ENCODE data around the gene SDCBP2. TPM values are rescaled to one million over a fixed set of nuclear protein-coding genes. Genes with fewer than 3 reads are reported as not detected.

SDCBP2 gene
- total RNA-seq, 6 experiments from 2014 or later = 2.0 to 43.3 (median 16.6) TPM

DNA sequence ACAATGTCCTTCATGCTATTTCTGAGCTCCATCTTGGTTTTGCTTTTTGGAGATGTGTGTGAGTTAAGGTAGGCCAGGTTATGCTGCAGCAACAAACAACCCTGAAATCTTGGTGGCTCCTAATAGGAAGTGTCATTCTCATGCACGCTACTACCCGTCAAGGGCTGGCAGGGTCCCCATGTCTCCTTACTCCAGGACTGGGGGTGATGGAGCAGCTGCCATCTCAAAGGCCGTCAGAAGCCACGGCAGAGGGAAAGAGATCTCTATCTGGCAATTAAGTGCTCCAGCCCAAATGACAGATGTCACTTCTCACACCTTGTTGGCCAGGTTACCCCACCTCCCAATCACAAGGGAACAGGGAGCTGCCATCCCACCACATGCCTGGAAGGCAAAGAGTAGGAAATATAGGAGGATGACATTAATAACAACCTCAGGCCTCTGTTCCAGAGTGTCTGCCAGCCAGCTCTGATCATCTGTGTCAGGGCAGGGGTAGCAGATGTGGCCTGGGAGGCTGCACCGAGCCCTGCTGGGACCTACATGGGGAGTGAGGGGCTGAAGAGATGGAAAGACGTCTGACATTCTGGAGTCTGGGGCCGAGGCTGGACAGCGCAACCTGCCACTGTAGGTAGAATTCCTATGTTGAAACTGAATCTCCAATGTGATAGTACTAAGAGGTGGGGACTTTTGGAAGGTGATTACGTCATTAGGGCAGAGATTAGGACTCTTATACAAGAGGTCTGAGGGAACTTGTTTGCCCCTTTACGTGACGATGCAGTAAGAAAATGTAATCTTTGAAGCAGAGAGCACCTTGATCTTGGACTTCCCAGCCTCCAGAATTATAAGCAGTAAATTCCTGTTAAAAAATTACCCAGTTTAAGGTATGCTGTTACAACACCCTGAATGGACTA, 4.8 kb upstream of the SDCBP2 start:
- no peak for TF ChIP-seq POLR2A (IDR thresholded peaks at IDR 0.05)
- TF ChIP-seq, protein P1, sequence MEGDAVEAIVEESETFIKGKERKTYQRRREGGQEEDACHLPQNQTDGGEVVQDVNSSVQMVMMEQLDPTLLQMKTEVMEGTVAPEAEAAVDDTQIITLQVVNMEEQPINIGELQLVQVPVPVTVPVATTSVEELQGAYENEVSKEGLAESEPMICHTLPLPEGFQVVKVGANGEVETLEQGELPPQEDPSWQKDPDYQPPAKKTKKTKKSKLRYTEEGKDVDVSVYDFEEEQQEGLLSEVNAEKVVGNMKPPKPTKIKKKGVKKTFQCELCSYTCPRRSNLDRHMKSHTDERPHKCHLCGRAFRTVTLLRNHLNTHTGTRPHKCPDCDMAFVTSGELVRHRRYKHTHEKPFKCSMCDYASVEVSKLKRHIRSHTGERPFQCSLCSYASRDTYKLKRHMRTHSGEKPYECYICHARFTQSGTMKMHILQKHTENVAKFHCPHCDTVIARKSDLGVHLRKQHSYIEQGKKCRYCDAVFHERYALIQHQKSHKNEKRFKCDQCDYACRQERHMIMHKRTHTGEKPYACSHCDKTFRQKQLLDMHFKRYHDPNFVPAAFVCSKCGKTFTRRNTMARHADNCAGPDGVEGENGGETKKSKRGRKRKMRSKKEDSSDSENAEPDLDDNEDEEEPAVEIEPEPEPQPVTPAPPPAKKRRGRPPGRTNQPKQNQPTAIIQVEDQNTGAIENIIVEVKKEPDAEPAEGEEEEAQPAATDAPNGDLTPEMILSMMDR (IDR thresholded peaks at IDR 0.05) = no peak
- H3K27me3 ChIP-seq = no peaks in the 10 kb centered on the region
- 64% methylated on average over 4 of the region's 11 CpGs for WGBS (ENCODE audit: insufficient coverage, low coverage, low lambda C conversion rate, missing lambda C conversion rate)
- intact Hi-C loops (cut with DNase I) = no loop called here
- no peak overlapping the region for H3K4me3 ChIP-seq
- no peak for ATAC-seq
- peaks cover 0 to 30% (median 12%) of the 10 kb centered on the region in 4 donors for H3K4me1 ChIP-seq
- H3K9me3 ChIP-seq = no peaks in the 10 kb centered on the region
- H3K36me3 ChIP-seq = no peaks in the 10 kb centered on the region
- H3K27ac ChIP-seq = no peak overlapping the region
- peak in 1 of 3 donors; percentile 39 for DNase-seq

DNA sequence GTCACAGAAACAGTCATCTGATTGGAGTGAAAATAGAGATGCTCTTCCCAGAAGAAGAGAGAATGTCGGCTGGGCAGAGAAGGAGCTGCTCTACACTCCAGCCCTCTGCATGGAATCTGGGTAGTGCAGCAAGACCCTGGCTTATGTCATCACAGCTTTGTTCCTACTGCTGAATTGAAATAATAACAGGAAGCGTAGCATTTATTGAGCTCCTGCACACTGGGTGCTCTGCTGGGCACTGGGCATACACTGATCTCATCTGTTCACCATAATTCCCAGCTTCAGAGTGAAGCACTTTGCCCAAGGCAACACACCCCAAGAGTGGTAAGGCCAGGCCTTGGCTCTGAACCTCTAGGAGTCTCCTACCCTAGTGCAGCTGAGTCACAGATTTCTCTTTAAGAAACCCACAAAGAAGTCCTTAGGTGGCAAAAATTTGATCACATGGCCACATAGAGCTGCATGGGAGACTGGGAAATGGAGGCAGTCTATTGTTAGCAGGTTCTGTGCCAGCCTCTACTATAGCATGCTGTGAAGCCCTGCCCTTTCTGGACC, 3.9 kb upstream of the SDCBP2 start:
- TF ChIP-seq, protein P1 (IDR thresholded peaks at IDR 0.05) = no peak
- TF ChIP-seq POLR2A (IDR thresholded peaks at IDR 0.05) = no peak
- no peak overlapping the region for H3K27ac ChIP-seq
- H3K4me1 ChIP-seq = peaks cover 0 to 39% (median 16%) of the 10 kb centered on the region in 4 donors
- no CpG with 5 or more reads among the region's 2 CpGs for WGBS (ENCODE audit: insufficient coverage, low coverage, low lambda C conversion rate, missing lambda C conversion rate)
- H3K9me3 ChIP-seq = no peaks in the 10 kb centered on the region
- H3K36me3 ChIP-seq = no peaks in the 10 kb centered on the region
- ATAC-seq (no peak), DNase-seq (no peak)
- no peaks in the 10 kb centered on the region for H3K27me3 ChIP-seq
- intact Hi-C loops (cut with DNase I) = no loop called here
- no peak overlapping the region for H3K4me3 ChIP-seq

DNA sequence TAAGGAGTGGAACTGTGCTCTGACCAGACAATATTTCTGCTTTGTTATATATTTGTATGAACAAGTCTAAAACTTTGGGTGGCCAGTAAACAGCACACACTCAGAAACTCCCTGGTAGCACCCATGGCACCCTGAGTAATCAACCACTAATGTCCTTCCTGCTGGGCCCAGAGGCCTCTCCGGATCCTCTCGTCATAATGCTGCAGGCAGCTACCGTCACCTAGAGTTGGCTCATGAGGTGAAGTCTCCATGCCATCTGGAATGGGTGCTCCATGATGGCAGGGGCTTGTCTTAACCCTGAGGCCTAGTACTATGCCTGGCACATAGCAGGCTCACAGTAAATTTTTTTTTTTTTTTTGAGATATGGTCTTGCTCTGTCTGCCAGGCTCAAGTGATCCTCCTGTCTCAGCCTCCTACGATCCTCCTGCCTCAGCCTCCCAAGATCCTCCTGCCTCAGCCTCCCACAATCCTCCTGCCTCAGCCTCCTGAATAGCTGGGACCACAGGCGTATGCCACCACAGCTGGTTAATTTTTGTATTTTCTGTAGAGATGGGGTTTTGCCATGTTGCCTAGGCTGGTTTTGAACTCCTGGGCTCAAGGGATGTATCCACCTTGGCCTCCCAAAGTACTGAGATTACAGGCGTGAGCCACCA, 3.0 kb upstream of the SDCBP2 start:
- ATAC-seq (no peak), DNase-seq (peak in 1 of 3 donors; percentile 36)
- H3K27ac ChIP-seq = no peak overlapping the region
- intact Hi-C loops (cut with DNase I) = no loop called here
- no peaks in the 10 kb centered on the region for H3K27me3 ChIP-seq
- H3K36me3 ChIP-seq = no peaks in the 10 kb centered on the region
- no peak overlapping the region for H3K4me3 ChIP-seq
- TF ChIP-seq, protein P1 (IDR thresholded peaks at IDR 0.05) = no peak
- no peak for TF ChIP-seq POLR2A (IDR thresholded peaks at IDR 0.05)
- no peaks in the 10 kb centered on the region for H3K9me3 ChIP-seq
- WGBS (ENCODE audit: insufficient coverage, low coverage, low lambda C conversion rate, missing lambda C conversion rate) = 100% methylated on average over 3 of the region's 6 CpGs
- H3K4me1 ChIP-seq = peaks cover 0 to 42% (median 23%) of the 10 kb centered on the region in 4 donors

DNA sequence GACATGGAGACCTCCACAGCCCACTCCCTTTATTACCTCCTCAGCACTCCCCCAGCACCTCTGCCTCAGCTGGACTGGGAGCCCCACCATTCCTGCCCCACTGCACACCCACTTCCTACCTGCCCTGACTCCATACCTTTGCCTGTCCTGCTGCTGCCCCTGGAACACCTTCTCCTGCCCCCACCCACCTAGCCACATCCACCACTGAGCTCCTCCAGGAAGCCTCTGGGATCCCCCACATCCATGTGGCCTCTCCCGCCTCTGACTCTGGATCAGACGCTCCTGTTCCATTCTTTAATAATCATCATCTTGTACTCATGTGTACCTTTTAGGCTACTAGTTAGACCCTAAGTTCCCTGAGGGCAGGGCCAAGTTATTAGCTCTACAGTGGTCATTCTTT, 2.2 kb upstream of the SDCBP2 start:
- TF ChIP-seq POLR2A (IDR thresholded peaks at IDR 0.05) = no peak
- TF ChIP-seq, protein P1 (IDR thresholded peaks at IDR 0.05) = no peak
- H3K4me3 ChIP-seq = no peak overlapping the region
- DNase-seq = peak in 1 of 3 donors; percentile 40
- peak overlapping the region in 1 of 3 donors; percentile 100 for H3K27ac ChIP-seq
- ATAC-seq = no peak
- 100% methylated on average over 2 of the region's 2 CpGs for WGBS (ENCODE audit: insufficient coverage, low coverage, low lambda C conversion rate, missing lambda C conversion rate)
- intact Hi-C loops (cut with DNase I) = no loop called here
- no peaks in the 10 kb centered on the region for H3K36me3 ChIP-seq
- H3K4me1 ChIP-seq = peaks cover 0 to 42% (median 23%) of the 10 kb centered on the region in 4 donors
- H3K9me3 ChIP-seq = no peaks in the 10 kb centered on the region
- H3K27me3 ChIP-seq = no peaks in the 10 kb centered on the region
